ENCODE results near the gene HOGA1.

DNA sequence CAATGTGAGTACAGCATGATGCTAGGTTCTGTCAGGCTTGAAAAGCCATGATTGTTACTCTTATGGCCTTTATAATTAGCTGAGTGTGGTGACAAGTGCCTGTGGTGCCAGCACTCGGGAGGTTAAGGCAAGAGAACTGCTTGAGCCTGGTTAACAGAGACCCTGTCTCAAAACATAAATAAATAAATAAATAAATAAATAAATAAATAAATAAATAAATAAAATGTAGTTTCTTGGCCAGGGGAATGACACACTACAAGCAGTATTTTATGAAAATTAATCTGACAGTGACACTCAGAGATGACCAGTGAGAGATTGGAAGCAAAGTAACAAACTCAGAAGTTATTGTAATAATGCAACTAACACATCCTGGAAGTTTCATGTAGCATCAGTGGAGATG is 51.4 kb downstream of the HOGA1 start:
- no peak for TF ChIP-seq EZH2 (IDR thresholded peaks at IDR 0.05; ENCODE audit: borderline replicate concordance, low read depth, low read length, severe bottlenecking)
- no peak for TF ChIP-seq POLR2AphosphoS5 (IDR thresholded peaks at IDR 0.05; ENCODE audit: insufficient read depth, low read depth, low read length)
